HCEC 1CT (cell line): ENCODE data around the gene GRIN3B.

Experiments
- DNase-seq: peaks from one replicate; pipeline ENCODE4 v3.0.0-alpha.2; 2017

The GRIN3B gene

DNA sequence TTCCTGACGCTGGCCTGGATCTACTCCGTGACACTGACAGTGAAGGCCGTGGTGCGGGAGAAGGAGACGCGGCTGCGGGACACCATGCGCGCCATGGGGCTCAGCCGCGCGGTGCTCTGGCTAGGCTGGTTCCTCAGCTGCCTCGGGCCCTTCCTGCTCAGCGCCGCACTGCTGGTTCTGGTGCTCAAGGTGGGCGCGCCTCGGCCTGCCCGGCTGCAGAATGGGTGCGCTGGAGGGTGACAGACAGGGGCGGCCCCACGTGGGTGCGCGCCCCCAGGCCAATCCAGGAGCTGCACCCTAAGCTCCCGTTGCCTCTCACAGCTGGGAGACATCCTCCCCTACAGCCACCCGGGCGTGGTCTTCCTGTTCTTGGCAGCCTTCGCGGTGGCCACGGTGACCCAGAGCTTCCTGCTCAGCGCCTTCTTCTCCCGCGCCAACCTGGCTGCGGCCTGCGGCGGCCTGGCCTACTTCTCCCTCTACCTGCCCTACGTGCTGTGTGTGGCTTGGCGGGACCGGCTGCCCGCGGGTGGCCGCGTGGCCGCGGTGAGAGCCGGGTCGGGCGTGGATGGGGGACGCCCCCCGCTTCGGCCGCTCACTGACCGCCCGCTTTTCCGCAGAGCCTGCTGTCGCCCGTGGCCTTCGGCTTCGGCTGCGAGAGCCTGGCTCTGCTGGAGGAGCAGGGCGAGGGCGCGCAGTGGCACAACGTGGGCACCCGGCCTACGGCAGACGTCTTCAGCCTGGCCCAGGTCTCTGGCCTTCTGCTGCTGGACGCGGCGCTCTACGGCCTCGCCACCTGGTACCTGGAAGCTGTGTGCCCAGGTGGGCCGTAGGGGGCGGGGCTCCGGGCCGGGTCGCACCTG, 46.8 kb downstream of the GRIN3B start:
- DNase-seq: no peak

- no peak for DNase-seq
Measured at GRCh38 chr19:1047696-1048147, 47.5 kb downstream of the GRIN3B start.

- no peak for DNase-seq
Measured at GRCh38 chr19:1049106-1049505, 48.9 kb downstream of the GRIN3B start.

DNA sequence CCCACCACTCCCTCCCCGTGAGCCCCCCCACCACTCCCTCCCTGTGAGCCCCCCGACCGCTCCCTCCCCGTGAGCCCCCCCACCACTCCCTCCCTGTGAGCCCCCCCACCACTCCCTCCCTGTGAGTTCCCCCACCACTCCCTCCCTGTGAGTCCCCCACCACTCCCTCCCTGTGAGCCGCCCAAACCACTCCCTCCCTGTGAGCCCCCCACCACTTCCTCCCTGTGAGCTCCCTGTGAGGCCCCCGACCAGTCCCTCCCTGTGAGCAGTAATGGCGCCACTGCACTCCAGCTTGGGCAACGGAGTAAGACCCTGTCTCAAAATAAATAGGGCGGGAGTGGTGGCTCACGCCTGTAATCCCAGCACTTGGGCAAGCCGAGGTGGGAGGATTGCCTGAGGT, 49.6 kb downstream of the GRIN3B start:
- no peak for DNase-seq

DNA sequence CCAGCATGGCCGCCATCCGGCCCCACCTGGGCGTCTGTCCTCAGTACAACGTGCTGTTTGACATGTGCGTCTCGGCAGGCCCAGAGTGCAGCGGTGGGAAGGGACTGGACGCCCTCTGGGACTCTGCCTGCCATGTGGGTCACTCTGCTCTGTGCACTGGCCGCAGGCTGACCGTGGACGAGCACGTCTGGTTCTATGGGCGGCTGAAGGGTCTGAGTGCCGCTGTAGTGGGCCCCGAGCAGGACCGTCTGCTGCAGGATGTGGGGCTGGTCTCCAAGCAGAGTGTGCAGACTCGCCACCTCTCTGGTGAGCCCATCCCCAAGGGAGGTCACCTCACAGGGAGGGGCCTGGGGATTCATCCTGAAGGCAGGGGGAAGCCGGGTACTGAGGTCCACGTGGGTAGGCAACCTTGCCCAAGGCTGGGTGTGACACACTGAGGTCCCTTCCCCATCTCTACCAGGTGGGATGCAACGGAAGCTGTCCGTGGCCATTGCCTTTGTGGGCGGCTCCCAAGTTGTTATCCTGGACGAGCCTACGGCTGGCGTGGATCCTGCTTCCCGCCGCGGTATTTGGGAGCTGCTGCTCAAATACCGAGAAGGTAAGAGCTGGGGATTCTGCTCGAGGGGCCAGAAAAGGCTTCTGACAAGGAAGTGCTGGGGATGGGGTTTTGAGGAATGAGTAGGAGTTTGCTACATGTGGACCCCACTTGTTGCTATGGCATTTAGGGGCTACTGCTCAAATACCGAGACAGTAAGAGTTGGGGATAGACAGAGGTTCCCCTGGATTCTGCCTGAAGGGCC, 51.0 kb downstream of the GRIN3B start:
- DNase-seq: no peak

DNA sequence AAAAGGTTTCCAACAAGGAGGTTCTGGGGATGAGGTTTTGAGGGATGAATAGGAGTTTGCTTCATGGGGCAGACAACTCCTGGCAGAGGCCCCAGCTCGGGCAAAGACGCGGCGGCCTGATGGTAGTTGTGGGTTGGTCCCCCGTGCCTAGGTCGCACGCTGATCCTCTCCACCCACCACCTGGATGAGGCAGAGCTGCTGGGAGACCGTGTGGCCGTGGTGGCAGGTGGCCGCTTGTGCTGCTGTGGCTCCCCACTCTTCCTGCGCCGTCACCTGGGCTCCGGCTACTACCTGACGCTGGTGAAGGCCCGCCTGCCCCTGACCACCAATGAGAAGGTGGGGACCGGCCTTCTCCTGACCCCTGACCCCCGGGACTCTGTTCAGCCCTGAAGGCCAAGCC, 51.6 kb downstream of the GRIN3B start:
- DNase-seq: no peak

DNA sequence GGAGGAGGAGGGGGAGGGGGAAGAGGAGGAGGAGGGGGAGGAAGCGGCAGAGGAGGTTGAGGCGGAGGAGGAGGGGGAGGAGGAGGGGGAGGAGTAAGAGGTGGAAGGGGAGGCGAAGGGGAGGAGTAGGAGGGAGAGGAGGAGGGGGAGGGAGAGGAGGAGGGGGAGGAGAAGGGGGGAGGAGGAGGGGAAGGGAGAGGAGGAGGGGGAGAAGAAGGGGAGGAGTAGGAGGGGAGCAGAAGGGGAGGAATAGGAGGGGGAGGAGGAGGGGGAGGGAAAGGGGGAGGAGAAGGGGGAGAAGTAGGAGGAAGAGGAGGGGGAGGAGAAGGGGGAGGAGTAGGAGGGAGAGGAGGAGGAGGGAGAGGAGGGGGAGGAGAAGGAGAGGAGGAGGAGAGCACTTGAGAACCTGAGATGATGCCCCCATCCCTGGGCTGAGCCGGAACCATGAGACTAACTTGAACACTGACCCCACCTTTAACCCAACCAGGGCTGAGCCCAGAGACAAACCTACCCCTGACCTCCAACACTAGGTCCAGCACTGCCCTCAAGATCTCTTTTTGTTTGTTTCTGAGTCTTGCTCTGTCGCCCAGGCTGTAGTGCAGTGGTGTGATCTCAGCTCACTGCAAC, 52.2 kb downstream of the GRIN3B start:
- DNase-seq: no peak

GRCh38 chr19:1053176-1054101, 53.2 kb downstream of the GRIN3B start:
- DNase-seq: no peak

DNA sequence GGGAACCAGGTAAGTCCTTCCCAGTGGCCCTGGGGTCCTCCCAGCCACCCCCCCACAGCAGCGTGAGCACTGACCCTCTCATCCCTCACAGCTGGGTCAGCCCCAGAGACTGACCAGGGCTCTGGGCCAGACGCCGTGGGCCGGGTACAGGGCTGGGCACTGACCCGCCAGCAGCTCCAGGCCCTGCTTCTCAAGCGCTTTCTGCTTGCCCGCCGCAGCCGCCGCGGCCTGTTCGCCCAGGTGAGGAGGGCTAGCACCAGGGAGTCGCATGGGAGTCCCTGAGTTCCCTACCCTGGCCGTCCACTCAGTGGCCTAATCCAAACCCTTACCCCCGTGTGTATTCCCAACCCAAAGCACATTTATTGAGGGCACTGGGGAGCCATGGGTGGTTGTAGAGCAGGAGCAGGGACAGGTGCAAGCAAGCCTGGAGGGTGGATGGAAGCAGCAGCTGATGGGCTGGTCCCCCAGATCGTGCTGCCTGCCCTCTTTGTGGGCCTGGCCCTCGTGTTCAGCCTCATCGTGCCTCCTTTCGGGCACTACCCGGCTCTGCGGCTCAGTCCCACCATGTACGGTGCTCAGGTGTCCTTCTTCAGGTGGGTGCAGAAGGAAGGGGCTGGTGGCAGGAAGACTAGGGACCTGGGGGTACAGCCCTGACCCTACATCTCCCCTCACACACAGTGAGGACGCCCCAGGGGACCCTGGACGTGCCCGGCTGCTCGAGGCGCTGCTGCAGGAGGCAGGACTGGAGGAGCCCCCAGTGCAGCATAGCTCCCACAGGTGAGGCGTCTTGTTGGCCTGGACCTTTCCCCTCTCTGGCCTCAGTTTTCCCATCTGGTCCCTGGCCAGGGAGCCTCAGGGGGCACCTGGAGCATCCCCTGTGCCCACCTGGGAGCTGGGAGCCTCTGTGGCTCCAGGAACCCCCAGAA, 54.1 kb downstream of the GRIN3B start:
- DNase-seq: no peak

DNA sequence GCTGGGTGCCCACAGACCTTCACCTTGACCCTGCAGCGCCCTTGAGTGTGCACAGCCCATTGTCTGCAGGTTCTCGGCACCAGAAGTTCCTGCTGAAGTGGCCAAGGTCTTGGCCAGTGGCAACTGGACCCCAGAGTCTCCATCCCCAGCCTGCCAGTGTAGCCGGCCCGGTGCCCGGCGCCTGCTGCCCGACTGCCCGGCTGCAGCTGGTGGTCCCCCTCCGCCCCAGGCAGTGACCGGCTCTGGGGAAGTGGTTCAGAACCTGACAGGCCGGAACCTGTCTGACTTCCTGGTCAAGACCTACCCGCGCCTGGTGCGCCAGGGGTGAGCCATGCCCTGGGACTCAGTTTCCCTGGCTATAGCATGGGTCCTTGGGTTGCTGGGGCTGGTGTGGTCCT, 54.8 kb downstream of the GRIN3B start:
- no peak for DNase-seq

DNA sequence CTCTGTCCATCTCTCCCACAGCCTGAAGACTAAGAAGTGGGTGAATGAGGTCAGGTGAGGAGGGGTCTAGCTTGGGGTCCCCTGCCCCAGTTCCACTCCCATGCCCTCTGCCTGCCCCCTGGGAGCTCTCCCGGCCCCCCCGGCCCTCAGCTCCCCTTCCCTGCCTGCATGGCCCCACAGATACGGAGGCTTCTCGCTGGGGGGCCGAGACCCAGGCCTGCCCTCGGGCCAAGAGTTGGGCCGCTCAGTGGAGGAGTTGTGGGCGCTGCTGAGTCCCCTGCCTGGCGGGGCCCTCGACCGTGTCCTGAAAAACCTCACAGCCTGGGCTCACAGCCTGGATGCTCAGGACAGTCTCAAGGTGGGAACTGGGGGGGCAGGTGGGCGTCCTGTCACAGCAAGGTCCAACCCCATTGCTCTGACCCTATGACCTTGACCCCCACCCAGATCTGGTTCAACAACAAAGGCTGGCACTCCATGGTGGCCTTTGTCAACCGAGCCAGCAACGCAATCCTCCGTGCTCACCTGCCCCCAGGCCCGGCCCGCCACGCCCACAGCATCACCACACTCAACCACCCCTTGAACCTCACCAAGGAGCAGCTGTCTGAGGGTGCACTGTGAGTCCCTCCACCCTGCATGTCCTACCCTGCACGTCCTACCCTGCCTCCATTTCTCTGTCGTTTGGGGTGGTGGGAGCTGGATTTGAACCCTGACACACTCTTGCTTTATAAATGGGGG, 55.8 kb downstream of the GRIN3B start:
- no peak for DNase-seq

DNA sequence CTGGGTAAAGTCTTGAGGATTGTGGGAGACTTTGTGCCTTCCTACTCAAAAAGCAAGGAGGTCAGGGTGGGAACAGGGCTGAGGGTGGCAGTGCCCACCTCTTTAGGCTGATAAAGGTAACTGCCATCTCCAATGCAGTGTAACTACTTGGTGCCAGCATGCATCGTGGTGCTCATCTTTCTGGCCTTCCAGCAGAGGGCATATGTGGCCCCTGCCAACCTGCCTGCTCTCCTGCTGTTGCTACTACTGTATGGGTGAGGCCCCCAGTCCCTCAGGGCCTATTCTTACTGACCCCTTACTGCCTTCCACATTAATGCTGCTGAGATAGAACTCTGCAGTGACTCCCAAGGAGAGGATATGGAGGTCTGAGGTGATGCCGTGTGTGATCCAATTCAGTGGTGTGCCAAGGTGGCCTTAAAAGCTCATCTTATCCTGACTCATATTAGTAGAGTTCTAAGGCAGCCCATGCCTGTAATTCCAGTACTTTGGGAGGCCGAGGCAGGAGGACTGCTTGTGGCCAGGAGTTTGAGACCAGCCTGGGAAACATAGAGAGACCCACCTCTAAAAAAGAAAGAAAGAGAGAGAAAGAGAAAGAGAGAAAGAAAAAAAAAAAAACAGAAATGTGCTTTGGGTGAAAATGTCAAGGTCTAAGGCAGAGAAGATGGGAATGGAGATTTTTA, 57.1 kb downstream of the GRIN3B start:
- peak; percentile 42 for DNase-seq

GRCh38 chr19:1058112-1058511, 57.9 kb downstream of the GRIN3B start:
- no peak for DNase-seq
